VCaP (cell line): Measurements from ENCODE around the gene GGTA1.

Experiments used
- H3K27ac ChIP-seq: fragments of 450-650 bp; 2 replicates; pipeline ENCODE4 v1.5.1; 2017
- TF ChIP-seq, protein P1 (sequence below): fragments of 450-650 bp; conservative IDR thresholded peaks from 2 replicates; pipeline ENCODE4 v1.5.1; 2017; ENCODE audit warnings: mild to moderate bottlenecking, moderate library complexity

GGTA1 gene

DNA sequence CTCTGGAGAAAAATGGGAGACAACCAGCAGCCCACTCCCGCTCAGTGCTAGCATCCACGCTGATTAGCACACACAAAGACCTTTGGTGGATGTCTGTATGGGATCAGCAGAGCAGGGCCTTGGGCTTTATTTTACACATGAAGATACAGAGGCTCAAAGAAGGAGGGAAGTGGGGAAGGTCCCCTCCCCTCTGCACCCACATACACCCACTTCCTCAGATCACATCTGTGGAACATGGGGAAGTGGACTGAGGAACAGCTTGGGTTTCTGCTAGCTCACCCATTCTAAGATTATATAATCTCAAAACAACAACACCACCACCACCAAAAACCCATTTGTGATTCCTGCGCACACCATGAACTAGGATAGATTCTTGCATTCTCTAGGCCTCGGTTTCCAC, 14.0 kb downstream of the GGTA1 start:
- H3K27ac ChIP-seq: no peak overlapping the region
- TF ChIP-seq, protein P1, sequence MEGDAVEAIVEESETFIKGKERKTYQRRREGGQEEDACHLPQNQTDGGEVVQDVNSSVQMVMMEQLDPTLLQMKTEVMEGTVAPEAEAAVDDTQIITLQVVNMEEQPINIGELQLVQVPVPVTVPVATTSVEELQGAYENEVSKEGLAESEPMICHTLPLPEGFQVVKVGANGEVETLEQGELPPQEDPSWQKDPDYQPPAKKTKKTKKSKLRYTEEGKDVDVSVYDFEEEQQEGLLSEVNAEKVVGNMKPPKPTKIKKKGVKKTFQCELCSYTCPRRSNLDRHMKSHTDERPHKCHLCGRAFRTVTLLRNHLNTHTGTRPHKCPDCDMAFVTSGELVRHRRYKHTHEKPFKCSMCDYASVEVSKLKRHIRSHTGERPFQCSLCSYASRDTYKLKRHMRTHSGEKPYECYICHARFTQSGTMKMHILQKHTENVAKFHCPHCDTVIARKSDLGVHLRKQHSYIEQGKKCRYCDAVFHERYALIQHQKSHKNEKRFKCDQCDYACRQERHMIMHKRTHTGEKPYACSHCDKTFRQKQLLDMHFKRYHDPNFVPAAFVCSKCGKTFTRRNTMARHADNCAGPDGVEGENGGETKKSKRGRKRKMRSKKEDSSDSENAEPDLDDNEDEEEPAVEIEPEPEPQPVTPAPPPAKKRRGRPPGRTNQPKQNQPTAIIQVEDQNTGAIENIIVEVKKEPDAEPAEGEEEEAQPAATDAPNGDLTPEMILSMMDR: no peak

DNA sequence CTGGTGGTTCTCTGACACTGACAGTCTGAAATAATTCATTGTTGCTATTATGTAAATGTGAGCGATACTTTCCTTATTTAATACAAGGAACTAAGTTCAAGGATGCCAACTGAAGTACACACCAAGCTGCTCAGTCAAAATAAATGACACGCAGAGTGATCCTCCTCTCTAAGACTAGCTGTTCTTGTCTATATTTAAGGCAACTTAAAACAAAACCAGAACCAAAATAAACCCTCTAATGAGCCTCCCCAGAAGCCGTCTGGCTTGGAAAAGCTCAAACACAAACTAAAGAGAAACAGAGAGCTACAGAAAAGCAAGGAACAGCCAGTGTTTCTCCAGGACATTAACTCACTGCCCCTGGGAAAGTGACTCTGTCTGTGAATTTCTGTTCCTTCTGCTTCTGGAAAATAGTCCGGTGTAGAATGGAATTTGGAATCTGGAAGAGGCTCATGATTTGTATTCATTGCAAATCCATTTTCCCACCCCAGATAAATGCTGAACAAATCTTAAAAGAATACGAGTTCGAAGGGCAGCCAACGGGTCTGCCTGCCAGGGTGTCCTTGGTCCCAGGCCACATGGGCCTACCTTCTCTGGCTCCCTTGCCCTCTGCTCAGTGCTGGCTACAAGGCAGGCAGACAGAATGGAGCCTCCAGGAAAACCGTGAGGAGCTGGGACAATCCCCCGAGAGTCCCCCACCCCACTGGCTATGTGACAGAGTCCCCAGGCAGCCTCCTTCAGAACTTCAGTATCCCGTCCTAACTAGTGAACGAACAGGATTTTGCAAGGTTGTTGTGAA, 14.8 kb downstream of the GGTA1 start:
- TF ChIP-seq, protein P1: no peak
- no peak overlapping the region for H3K27ac ChIP-seq

DNA sequence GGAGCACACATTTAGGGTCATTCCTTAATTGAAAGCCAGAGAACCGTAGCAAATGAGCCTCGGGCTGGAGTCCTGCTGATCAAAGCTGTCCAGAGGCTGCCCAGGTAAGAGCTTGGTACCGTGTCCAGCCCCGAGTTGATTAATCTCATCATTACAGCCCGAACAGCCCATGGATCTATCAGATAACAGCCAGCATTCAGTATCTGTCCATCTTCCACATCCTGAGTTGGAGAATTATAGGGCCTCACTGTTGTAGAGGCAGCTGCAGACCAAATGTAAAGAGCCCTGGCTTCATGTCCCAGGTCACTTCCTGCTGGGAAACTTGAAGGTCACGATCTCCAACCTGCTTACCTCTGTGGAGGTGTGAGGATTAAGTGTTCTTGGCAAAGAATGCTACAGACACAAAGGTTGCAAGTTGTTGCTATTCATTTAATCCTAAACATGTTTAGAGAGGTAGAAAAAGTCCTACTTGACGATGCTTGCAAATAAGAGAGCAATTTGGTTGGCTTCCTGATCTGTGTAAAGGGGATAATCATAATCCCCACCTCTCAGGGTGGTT, 16.1 kb downstream of the GGTA1 start:
- no peak overlapping the region for H3K27ac ChIP-seq
- TF ChIP-seq, protein P1: no peak

DNA sequence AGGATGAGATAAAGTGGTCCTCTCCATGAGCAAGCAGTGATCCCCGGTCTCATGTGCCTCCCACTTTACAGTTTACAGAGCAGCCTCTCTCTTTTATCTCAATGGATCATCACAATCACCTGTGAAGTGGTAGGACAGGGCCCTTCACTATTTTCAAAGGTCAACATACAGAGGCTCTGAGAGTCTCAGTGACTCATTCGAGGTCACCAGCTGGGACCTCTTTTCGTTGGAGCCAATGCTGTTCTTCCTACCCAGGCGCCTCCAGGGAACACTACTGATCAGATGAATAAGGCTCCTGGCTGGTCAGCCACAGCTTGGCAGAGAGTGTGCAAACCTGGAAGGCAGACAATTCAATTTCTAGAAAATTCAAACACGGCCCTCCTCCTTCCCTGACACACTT, 16.6 kb downstream of the GGTA1 start:
- no peak overlapping the region for H3K27ac ChIP-seq
- TF ChIP-seq, protein P1: no peak

DNA sequence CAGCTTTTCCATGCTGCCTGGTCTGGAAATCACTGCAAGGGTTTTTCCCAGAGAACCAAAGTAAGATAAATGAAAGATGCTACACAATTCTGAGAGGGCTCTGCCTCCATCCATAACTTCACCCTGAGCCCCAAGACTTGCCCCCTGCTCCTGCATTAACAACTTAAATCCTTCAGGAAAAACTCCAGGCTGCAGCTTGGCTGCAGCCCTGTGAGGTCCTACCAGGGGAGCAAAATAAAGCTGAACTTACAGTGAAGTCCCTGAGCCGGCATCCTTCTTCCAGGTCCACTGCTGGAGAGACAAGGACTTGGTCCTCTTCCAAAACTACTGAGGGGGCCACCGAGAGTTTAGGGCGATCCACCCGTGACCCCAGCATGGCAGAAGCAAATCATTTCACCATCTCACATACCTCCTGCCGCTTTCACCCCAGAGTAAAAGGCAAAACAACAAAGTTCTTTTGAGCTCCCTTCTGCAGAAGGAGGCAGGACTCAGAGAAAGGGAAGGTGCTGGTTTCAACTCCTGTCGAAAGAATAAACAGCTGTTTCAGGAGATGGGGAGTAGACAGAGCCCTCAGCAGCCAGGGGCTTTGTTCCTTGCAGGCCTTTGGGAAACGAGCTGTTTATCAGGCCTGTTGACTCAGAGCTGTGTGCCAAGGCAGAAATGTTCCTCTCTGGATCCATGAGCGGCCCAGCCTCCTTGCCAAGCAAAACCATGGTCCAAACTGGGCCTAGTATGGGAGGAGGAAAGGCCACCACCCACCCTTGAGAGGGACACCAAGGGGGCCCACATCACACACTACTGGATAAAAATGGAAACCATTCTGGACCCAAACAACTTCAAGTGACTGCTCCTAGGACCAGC, 20.6 kb downstream of the GGTA1 start:
- TF ChIP-seq, protein P1: no peak
- H3K27ac ChIP-seq: no peak overlapping the region

DNA sequence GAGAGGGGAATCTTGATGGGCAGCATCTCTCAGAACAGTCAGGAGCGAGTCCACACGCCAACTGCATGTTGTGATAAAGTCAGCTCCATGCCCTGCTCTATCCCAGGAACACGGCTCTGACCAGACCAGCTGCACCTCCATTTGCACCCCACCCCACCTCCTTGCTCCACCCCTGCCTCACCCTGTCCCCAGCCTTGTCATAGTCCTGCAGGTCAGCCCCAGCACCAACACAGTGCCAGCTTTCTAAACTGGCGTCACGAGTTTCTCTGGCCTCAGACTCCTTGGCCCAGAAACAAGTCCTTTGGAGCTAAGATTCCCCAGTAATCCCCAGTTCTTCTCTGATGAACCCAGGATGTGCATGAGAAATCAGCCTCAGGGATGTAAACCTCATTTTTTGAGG, 23.5 kb downstream of the GGTA1 start:
- TF ChIP-seq, protein P1: no peak
- no peak overlapping the region for H3K27ac ChIP-seq
